ENCODE results near the gene PNPLA2. TPM values are rescaled to one million over a fixed set of nuclear protein-coding genes. Genes with fewer than 3 reads are reported as not detected.
A peak's percentile ranks its signal among the peaks of the same experiment; 100 is the strongest.

Gene PNPLA2
- total RNA-seq, 4 donors from 2014 or later, result 62.8 to 107 (median 77.6) TPM

DNA sequence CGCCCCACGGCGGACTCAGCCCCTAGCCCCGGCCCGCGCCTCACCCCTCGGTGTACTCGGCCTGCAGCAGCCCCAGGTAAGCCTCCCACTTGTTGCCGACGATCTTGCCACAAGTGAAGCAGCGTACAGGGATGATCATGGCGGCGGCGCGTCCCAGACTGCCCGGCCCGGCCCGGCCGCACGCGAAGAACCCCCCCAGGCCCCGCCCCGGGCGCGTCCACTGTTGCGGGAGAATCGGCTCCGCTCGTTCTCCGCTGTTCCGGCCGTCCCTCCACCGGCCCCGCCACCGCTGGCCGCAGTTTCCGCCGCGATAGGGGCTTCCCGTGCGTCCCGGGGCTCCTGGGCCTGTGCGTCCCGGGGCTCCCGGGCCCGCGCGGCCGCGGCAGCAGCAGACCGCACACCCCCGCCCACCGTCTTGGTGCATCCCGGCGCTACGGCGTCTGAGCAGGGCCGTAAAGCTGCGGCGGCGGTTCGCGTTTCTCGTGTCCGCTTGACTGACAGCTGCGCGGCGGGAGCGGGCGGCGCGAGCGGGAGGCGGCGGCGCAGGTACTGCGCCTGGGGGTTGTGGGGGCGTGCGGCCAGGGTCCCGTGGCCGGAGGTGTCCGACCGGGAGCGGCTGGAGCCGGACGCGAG lies 23.8 kb downstream of the PNPLA2 start, which contains the start of the genes POLR2L and TSPAN4:
POLR2L (minus strand) TSS at position 160 of the 633 bp plus-strand sequence; CDS start at position 139, 21 bp downstream.
TSPAN4 (plus strand) TSS at position 483 of the 633 bp plus-strand sequence. CDS start 7,453 bp downstream, outside the sequence.
- peak; percentile 97 for DNase-seq (ENCODE audit: extremely low spot score)
- Histone ChIP-seq H3K4me3 (peak within 1 kb of the TSS; percentile 80 to 94 (median 90)), H3K9me3 (no peaks in the 10 kb centered on the region), H3K4me1 (peaks cover 50 to 91% (median 81%) of the 10 kb centered on the region in 4 donors), H3K36me3 (peaks cover 26 to 44% (median 41%) of the 10 kb centered on the region in 4 donors), H3K27ac (replicated peaks in 1 of 4) (peak within 1 kb of the TSS; percentile 88 to 94 (median 91)), H3K27me3 (no peaks in the 10 kb centered on the region)
- intact Hi-C loops (cut with DNase I), result no loop called here
- TF ChIP-seq EP300 (IDR thresholded peaks at IDR 0.05) (no peak), POLR2AphosphoS5 (IDR thresholded peaks at IDR 0.05) (peak; percentile 88 to 96), POLR2A (IDR thresholded peaks at IDR 0.05; ENCODE audit: low read depth) (peak; percentile 57), CTCF (IDR thresholded peaks at IDR 0.05) (peak in 2 of 3 experiments; percentile 19 to 25)
- WGBS, result 0% methylated on average over 6 of the region's 87 CpGs

DNA sequence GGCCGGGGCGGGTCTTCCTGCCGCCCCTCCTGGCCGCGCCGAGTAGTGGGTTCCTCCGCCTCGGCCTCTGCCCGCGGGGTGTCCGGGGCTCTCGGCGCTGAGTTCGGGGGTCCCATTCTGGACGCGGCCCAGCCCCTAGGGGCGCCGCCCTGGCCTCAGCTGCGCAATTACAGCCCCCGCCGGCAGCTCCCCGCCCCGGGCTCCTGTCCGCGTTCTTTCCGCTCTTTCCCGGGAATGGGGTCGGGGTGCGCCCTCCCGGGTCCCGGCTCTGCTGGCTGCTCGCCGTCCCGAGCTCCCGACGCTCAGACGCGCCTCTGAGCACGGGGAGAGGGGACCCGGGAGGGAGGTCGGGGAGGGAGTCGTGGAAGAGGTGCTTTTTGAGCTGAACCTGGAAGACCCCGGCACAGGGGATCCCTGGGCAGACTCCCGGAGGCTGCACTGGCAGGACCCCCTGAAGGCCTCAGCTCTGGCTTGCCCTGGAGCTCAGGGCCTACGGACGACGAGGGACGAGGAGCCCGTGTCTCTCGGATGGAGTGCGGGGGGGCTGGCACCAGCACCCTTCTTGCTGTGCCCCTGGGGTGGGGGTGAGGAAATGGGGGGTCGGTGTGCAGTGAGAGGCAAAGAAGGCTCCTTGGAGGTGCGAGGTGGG lies 24.5 kb downstream of the PNPLA2 start:
- Histone ChIP-seq H3K36me3 (peaks cover 18 to 42% (median 39%) of the 10 kb centered on the region in 4 donors), H3K4me3 (peak overlapping the region; percentile 80 to 94 (median 90)), H3K27me3 (peaks cover 0 to 6% (median 0%) of the 10 kb centered on the region in 4 donors), H3K27ac (replicated peaks in 1 of 4) (peak overlapping the region; percentile 88 to 94 (median 91)), H3K4me1 (peaks cover 57 to 91% (median 84%) of the 10 kb centered on the region in 4 donors), H3K9me3 (no peaks in the 10 kb centered on the region)
- no peak for DNase-seq (ENCODE audit: extremely low spot score)
- TF ChIP-seq EP300 (IDR thresholded peaks at IDR 0.05) (no peak), CTCF (IDR thresholded peaks at IDR 0.05) (no peak)
- intact Hi-C loops (cut with DNase I), result no loop called here
- WGBS, result under 1% methylated on average over 37 of the region's 53 CpGs

DNA sequence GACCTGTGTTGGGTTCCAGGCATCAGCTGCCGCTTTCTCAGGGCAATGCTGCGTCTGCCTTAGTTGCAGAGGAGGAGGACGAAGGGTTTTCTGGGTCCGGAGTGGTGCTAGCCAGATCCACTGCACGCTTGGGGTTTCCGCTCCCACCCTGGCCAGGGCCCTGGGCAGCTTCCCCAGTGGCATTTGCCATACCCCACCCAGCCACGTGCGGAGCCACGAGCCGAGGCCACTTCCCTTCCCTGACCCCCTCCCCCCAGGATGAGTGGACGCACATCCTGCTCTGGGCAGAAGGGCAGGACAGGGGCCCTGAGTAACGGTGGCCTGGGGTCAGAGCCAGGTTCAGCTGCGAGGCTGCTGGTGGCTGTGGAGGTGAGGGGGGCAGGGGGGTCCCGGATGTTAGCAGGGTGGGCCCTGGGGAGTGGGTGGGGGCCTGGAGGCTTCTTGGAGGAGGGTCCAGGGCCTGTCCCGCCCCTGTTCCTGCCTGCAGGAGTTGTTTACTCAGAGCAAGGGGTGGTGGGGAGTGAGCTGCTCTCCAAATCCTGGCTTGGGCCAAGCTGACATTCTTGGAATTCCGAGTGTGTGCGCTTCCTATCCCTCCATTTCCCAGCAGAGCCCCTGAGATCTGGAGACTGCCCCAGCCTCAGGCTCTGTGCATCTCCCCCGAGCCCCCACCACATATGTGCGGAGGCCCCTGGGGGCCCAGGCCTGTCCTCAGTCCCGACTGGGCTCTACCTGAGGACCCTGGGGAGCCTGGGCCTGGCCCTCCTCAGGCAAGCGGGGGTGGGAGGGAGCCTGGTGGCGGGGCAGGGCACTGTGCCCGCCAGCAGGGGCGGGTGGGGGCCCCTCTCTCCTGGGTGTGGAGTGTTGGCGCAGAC lies 25.3 kb downstream of the PNPLA2 start:
- 3% methylated on average over 5 of the region's 25 CpGs for WGBS
- no peaks in the 10 kb centered on the region for H3K9me3 ChIP-seq
- peaks cover 10 to 33% (median 30%) of the 10 kb centered on the region in 4 donors for H3K36me3 ChIP-seq
- H3K4me3 ChIP-seq, result peak overlapping the region; percentile 80 to 94 (median 90)
- DNase-seq (ENCODE audit: extremely low spot score), result peak; percentile 99
- intact Hi-C loops (cut with DNase I), result loop anchor here (2.0 kb wide), 1 partner anchor 83 kb away; no protein-coding TSS in a partner anchor
- H3K27ac ChIP-seq (replicated peaks in 1 of 4), result peak overlapping the region; percentile 88 to 94 (median 91)
- peak; percentile 94 to 96 for TF ChIP-seq POLR2AphosphoS5 (IDR thresholded peaks at IDR 0.05)
- no peak for TF ChIP-seq CTCF (IDR thresholded peaks at IDR 0.05)
- no peak for TF ChIP-seq EP300 (IDR thresholded peaks at IDR 0.05)
- peak; percentile 39 for TF ChIP-seq POLR2A (IDR thresholded peaks at IDR 0.05; ENCODE audit: low read depth)
- peaks cover 0 to 13% (median 3%) of the 10 kb centered on the region in 4 donors for H3K27me3 ChIP-seq
- peaks cover 59 to 91% (median 84%) of the 10 kb centered on the region in 4 donors for H3K4me1 ChIP-seq

Measured in esophagus muscularis mucosa (tissue), 4 donors.